Transverse colon (tissue), 3 donors: ENCODE measurements around the gene MYRF.

Experiments
- POLR2A ChIP-seq: fragments of 450-650 bp; IDR thresholded peaks from one replicate; pipeline ENCODE4 v1.6.1; 2016; ENCODE audit warnings: antibody characterized with exemption, mild to moderate bottlenecking, moderate library complexity
- POLR2AphosphoS5 ChIP-seq, 3 donors: sonication (generic); formaldehyde crosslinking; IDR thresholded peaks; one replicate each; pipeline ENCODE4 v1.6.1; 2016; ENCODE audit warnings: antibody characterized with exemption in 3 of 3

- TF ChIP-seq POLR2AphosphoS5 (IDR thresholded peaks at IDR 0.05): no peak
- TF ChIP-seq POLR2A: no peak
These were observed 51.6 kb downstream of the MYRF start for GRCh38 chr11:61803889-61804647.
